PC-3 (cell line): Measurements from ENCODE around the gene MAK. TPM values are rescaled to one million over a fixed set of nuclear protein-coding genes. Genes with fewer than 3 reads are reported as not detected.

Experiments
- ATAC-seq: fragments of 200-7000 bp; cut with Tn5 transposase; 2 replicates; pipeline ENCODE4 v1.9.1; 2020; ENCODE audit warnings: mild to moderate bottlenecking, moderate library complexity
- BruUV-seq: library from RNA; stranded (reverse); fragments of 400-500 nt; replicated peaks from 2 replicates; lab custom pipeline; 2021; lab: Mats Ljungman, UMichigan
- CTCF ChIA-PET: fragments of 300-600 bp; sonication (Branson Sonifier 250); formaldehyde crosslinking; loops from one replicate; lab custom pipeline; 2022; ENCODE audit warnings: antibody characterized with exemption; lab: Charles Lee
- POLR2A ChIA-PET: fragments of 300-600 bp; sonication (Branson Sonifier 250); formaldehyde crosslinking; loops from one replicate; lab custom pipeline; 2022; ENCODE audit warnings: antibody characterized with exemption; ENCODE audit not compliant: unreplicated experiment; lab: Charles Lee
- DNase-seq: peaks from one replicate; pipeline ENCODE4 v3.0.0-alpha.2; 2015
- H2AFZ ChIP-seq: fragments of 300-600 bp; sonication (generic); 2 replicates; pipeline ENCODE4 v1.6.0; 2016; ENCODE audit warnings: antibody characterized with exemption, low read length
- H3F3A ChIP-seq: fragments of 300-600 bp; sonication (generic); one replicate; pipeline ENCODE4 v1.6.0; 2017; ENCODE audit warnings: antibody characterized with exemption, low read length, control low read depth, mild to moderate bottlenecking; ENCODE audit not compliant: unreplicated experiment
- H3K27ac ChIP-seq: fragments of 300-600 bp; sonication (generic); 2 replicates; pipeline ENCODE4 v1.5.1; 2016; ENCODE audit warnings: mild to moderate bottlenecking, low read length
- H3K27me3 ChIP-seq: fragments of 300-600 bp; sonication (generic); 2 replicates; pipeline ENCODE4 v1.6.1; 2016; ENCODE audit warnings: low read length, mixed read lengths
- H3K36me3 ChIP-seq: fragments of 300-600 bp; sonication (generic); 2 replicates; pipeline ENCODE4 v1.6.1; 2016; ENCODE audit warnings: low read depth, mixed run types, low read length, mixed read lengths
- H3K4me1 ChIP-seq: fragments of 300-600 bp; sonication (generic); 2 replicates; pipeline ENCODE4 v1.5.1; 2016; ENCODE audit warnings: low read length; ENCODE audit not compliant: insufficient read depth
- H3K4me2 ChIP-seq: fragments of 300-600 bp; sonication (generic); 2 replicates; pipeline ENCODE4 v1.6.0; 2016; ENCODE audit warnings: low read length
- H3K4me3 ChIP-seq: fragments of 300-600 bp; sonication (generic); 2 replicates; pipeline ENCODE4 v1.5.1; 2016; ENCODE audit warnings: mild to moderate bottlenecking, low read length, mixed read lengths
- H3K79me2 ChIP-seq: fragments of 300-600 bp; sonication (generic); 2 replicates; pipeline ENCODE4 v1.6.1; 2017; ENCODE audit warnings: low read length, mixed read lengths
- H3K9ac ChIP-seq: fragments of 300-600 bp; sonication (generic); 2 replicates; pipeline ENCODE4 v1.6.0; 2016; ENCODE audit warnings: mild to moderate bottlenecking, low read length
- H3K9me2 ChIP-seq: fragments of 300-600 bp; sonication (generic); replicated peaks from 2 replicates; pipeline ENCODE4 v1.6.1; 2016; ENCODE audit warnings: mixed run types, low read length, mixed read lengths
- H3K9me3 ChIP-seq: fragments of 300-600 bp; sonication (generic); 2 replicates; pipeline ENCODE4 v1.6.1; 2016; ENCODE audit warnings: low read length, mixed read lengths
- H4K20me1 ChIP-seq: fragments of 300-600 bp; sonication (generic); 2 replicates; pipeline ENCODE4 v1.6.1; 2016; ENCODE audit warnings: low read length, mixed read lengths
- EZH2 ChIP-seq: fragments of 300-600 bp; sonication (generic); IDR thresholded peaks from one replicate; pipeline ENCODE4 v1.6.1; 2017; ENCODE audit warnings: antibody characterized with exemption, mild to moderate bottlenecking, low read length; ENCODE audit not compliant: unreplicated experiment
- EZH2phosphoT487 ChIP-seq: fragments of 300-600 bp; sonication (generic); IDR thresholded peaks from 2 replicates; pipeline ENCODE4 v1.6.1; 2018; ENCODE audit warnings: mild to moderate bottlenecking, antibody characterized with exemption, low read length, borderline replicate concordance
- intact Hi-C: fragments of 100-400 bp; cut with micrococcal nuclease; formaldehyde crosslinking; loops from 2 replicates; pipeline ENCODE4 v1.9.0; 2023
- total RNA-seq: library from RNA; depleted of rRNA; stranded (reverse); fragments of >200 nt; gene quantifications from 2 replicates; pipeline ENCODE4 v1.2.3, GENCODE V29; 2014
- TF ChIP-seq, protein P1 (sequence below): fragments of 300-600 bp; sonication (generic); conservative IDR thresholded peaks from 2 replicates; pipeline ENCODE4 v1.5.1; 2017; ENCODE audit warnings: antibody characterized with exemption, low read depth, mild to moderate bottlenecking, low read length

The MAK gene
- total RNA-seq, 1 experiment from 2014 or later: 0.11 TPM

DNA sequence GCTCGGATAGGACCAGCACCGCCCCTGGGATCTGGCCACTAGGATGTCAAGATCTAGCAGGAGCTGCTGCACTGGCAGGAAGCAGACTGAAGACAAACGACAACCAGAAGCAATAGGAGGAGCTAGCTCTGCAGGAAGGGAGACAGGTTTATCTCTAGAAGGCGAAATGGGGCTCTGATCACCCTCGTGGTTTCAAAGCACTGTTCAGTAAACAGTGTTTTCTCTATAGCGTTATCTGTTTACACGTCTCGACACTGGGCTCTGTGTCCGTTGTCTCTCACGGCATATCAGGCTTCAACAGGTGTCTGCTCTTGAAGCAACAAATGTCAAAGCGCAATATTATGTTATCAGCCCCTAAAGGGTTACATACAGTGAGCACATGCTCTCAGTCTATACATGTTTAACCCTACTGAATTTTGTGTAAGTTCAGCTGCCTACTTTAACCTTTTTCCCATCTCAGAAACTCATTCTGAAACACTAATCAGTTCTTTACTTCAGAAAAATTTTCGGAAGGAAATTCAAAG, 66.9 kb downstream of the MAK start:
- POLR2A ChIA-PET: no interaction called here
- Histone ChIP-seq H3K36me3 (0 out of 2 replicates have a peak, but pooled peaks cover 3% of the 10 kb centered on the region), H2AFZ (no peak overlapping the region), H4K20me1 (no peaks in the 10 kb centered on the region), H3K4me3 (no peak overlapping the region), H3K9me2 (no peaks in the 10 kb centered on the region), H3K27ac (no peak overlapping the region), H3K79me2 (no peaks in the 10 kb centered on the region), H3K9ac (no peak overlapping the region), H3K9me3 (no peaks in the 10 kb centered on the region), H3K4me1 (no peaks in the 10 kb centered on the region), H3K27me3 (no peaks in the 10 kb centered on the region), H3K4me2 (no peak overlapping the region), H3F3A (no peaks in the 10 kb centered on the region)
- intact Hi-C loops: no loop called here
- CTCF ChIA-PET: no interaction called here
- TF ChIP-seq, protein P1, sequence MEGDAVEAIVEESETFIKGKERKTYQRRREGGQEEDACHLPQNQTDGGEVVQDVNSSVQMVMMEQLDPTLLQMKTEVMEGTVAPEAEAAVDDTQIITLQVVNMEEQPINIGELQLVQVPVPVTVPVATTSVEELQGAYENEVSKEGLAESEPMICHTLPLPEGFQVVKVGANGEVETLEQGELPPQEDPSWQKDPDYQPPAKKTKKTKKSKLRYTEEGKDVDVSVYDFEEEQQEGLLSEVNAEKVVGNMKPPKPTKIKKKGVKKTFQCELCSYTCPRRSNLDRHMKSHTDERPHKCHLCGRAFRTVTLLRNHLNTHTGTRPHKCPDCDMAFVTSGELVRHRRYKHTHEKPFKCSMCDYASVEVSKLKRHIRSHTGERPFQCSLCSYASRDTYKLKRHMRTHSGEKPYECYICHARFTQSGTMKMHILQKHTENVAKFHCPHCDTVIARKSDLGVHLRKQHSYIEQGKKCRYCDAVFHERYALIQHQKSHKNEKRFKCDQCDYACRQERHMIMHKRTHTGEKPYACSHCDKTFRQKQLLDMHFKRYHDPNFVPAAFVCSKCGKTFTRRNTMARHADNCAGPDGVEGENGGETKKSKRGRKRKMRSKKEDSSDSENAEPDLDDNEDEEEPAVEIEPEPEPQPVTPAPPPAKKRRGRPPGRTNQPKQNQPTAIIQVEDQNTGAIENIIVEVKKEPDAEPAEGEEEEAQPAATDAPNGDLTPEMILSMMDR: no peak
- TF ChIP-seq EZH2phosphoT487 (no peak), EZH2 (no peak)
- DNase-seq: no peak
- ATAC-seq: no peak
- no TSS peak for BruUV-seq

DNA sequence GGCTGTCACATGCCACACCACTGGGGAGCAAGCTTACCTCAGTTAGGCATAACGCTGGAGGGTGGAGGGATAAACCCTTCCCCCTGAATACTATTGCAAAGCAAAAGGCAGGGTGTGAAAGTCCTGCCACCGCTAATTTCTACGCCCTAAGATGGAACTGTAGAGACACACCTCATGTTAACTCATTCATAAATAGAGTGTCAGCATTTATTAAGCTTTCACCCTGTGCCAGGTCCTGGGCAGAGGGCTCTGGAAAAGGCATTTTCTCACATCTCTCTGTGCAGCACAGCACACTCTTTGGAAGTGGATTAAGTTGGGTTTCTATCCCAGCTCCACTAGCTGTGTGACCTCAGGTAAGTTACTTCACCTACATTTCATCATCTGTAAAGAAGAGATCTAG, 68.9 kb downstream of the MAK start:
- no TSS peak for BruUV-seq
- Histone ChIP-seq H3K4me3 (no peak overlapping the region), H3K9me2 (no peaks in the 10 kb centered on the region), H2AFZ (no peak overlapping the region), H3K27ac (no peak overlapping the region), H3K4me1 (no peaks in the 10 kb centered on the region), H3K79me2 (no peaks in the 10 kb centered on the region), H3F3A (no peaks in the 10 kb centered on the region), H4K20me1 (no peaks in the 10 kb centered on the region), H3K36me3 (0 out of 2 replicates have a peak, but pooled peaks cover 3% of the 10 kb centered on the region), H3K27me3 (no peaks in the 10 kb centered on the region), H3K4me2 (no peak overlapping the region), H3K9ac (no peak overlapping the region), H3K9me3 (no peaks in the 10 kb centered on the region)
- ChIA-PET CTCF (no interaction called here), POLR2A (no interaction called here)
- TF ChIP-seq EZH2 (no peak), EZH2phosphoT487 (no peak)
- TF ChIP-seq, protein P1: no peak
- ATAC-seq (no peak), DNase-seq (no peak)
- intact Hi-C loops: no loop called here

DNA sequence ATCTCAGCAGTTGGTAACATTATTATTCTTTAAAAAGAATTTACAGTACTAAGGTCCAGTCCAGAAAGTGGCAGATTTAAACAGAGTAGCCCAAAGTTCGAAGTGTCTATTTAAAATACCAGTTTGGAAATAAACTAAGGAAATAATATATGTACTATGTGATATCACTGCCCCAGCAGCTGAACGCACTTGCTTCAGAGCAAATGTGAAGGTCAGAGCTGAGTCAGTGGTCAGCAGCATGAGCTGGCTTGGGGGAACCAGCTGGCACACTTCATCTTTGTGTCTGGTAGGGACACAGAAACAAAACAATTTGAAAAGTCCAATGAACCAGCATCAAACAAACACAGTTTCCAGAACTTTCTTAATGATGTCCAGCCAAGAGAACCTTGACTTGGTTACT, 75.3 kb downstream of the MAK start:
- Histone ChIP-seq H3K9me2 (no peaks in the 10 kb centered on the region), H3K4me3 (no peak overlapping the region), H3K9ac (no peak overlapping the region), H4K20me1 (no peaks in the 10 kb centered on the region), H3F3A (peaks cover 5% of the 10 kb centered on the region), H3K4me2 (no peak overlapping the region), H2AFZ (no peak overlapping the region), H3K9me3 (no peaks in the 10 kb centered on the region), H3K79me2 (0 out of 2 replicates have a peak, but pooled peaks cover 3% of the 10 kb centered on the region), H3K4me1 (peaks cover 28% of the 10 kb centered on the region), H3K27ac (no peak overlapping the region), H3K36me3 (peaks cover 8% of the 10 kb centered on the region), H3K27me3 (no peaks in the 10 kb centered on the region)
- no TSS peak for BruUV-seq
- TF ChIP-seq EZH2phosphoT487 (no peak), EZH2 (no peak)
- TF ChIP-seq, protein P1: no peak
- ChIA-PET CTCF (no interaction called here), POLR2A (no interaction called here)
- no peak for ATAC-seq
- DNase-seq: no peak
- intact Hi-C loops: no loop called here
